Right atrium auricular region (tissue), 2 donors: ENCODE results near the gene TTLL11. TPM values are rescaled to one million over a fixed set of nuclear protein-coding genes. Genes with fewer than 3 reads are reported as not detected.
"Not testable (repeated sequence)": the region's sequence is repeated elsewhere in the genome, so short reads cannot be mapped to it uniquely, and the experiment has no call there.

Source experiments
- DNase-seq: peaks from one replicate; pipeline ENCODE4 v3.0.0-alpha.2; 2019; ENCODE audit warnings: low spot score
- H3K27ac ChIP-seq, 2 donors: fragments of 200-600 bp; sonication (generic); 1 replicate in 1 of 2; 2 replicates in 1 of 2; pipeline ENCODE4 v1.5.1; 2016 to 2019
- H3K27me3 ChIP-seq, 2 donors: fragments of 200-600 bp; sonication (generic); one replicate each; pipeline versions ENCODE4 v1.5.1 to v1.6.0; 2017 to 2019
- H3K36me3 ChIP-seq: fragments of 200-600 bp; sonication (generic); one replicate; pipeline ENCODE4 v1.5.1; 2016
- H3K4me1 ChIP-seq, 2 donors: fragments of 200-600 bp; sonication (generic); one replicate each; pipeline versions ENCODE4 v1.5.1 to v1.6.0; 2017 to 2019
- H3K4me3 ChIP-seq, 2 donors: fragments of 200-600 bp; sonication (generic); 1 replicate in 1 of 2; 2 replicates in 1 of 2; pipeline ENCODE4 v1.5.1; 2017 to 2019; ENCODE audit warnings: mild to moderate bottlenecking in 1 of 2, moderate library complexity in 1 of 2
- H3K9me3 ChIP-seq, 2 donors: fragments of 200-600 bp; sonication (generic); one replicate each; pipeline ENCODE4 v1.5.1; 2019
- total RNA-seq, 2 donors: library from RNA; depleted of rRNA; stranded (reverse); fragments of >200 nt; gene quantifications; one replicate each; pipeline ENCODE4 v1.1.0, GENCODE V29; 2016
- TF ChIP-seq, protein P1 (sequence below), 2 donors: fragments of 200-600 bp; sonication (generic); IDR thresholded peaks; one replicate each; pipeline ENCODE4 v1.5.1; 2019; ENCODE audit warnings: antibody characterized with exemption in 2 of 2

TTLL11 gene
- total RNA-seq, 2 donors from 2014 or later, result 5.9 to 7.8 TPM

DNA sequence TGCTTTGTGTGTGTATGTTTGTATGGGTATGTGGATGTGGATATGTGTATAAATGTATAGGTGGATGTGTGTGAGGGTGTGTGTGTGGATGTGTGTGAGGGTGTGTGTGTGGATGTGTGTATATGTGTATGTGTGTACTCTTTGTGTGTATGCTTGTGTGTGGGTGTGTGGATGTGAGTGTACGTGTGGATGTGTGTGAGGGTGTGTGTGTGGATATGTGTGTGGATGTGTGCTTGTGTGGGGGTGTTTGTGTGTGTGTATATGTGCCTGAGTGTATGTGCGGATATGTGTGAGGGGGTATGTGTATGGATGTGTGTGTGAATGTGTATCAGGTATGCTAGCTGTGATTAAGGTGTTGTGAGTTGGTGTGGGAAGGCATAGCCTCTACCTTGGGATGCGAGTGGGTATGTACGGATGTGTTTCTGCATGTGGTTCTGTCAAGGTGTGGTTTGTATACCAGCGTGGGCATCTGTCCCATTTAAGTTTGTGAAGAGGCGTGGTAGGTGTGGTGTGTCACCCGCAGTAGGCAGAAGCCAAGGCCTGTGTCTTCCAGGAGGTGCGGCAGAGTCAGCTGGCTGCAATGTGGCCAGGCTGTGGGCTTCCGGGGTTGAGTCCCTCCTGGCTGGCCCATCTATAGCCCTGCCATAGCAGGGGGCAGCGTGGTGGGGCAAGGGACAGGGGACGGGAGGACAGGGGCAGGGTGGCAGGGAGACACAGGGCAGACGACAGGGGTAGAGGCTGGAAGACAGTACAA is 285.9 kb downstream of the TTLL11 start:
- TF ChIP-seq, protein P1, sequence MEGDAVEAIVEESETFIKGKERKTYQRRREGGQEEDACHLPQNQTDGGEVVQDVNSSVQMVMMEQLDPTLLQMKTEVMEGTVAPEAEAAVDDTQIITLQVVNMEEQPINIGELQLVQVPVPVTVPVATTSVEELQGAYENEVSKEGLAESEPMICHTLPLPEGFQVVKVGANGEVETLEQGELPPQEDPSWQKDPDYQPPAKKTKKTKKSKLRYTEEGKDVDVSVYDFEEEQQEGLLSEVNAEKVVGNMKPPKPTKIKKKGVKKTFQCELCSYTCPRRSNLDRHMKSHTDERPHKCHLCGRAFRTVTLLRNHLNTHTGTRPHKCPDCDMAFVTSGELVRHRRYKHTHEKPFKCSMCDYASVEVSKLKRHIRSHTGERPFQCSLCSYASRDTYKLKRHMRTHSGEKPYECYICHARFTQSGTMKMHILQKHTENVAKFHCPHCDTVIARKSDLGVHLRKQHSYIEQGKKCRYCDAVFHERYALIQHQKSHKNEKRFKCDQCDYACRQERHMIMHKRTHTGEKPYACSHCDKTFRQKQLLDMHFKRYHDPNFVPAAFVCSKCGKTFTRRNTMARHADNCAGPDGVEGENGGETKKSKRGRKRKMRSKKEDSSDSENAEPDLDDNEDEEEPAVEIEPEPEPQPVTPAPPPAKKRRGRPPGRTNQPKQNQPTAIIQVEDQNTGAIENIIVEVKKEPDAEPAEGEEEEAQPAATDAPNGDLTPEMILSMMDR (IDR thresholded peaks at IDR 0.05), result no peak
- Histone ChIP-seq H3K36me3 (no peaks in the 10 kb centered on the region), H3K27ac (no peak overlapping the region), H3K27me3 (no peaks in the 10 kb centered on the region), H3K4me1 (no peaks in the 10 kb centered on the region), H3K9me3 (peaks cover 0 to 14% of the 10 kb centered on the region in 2 donors), H3K4me3 (no peak overlapping the region)
- no peak for DNase-seq

DNA sequence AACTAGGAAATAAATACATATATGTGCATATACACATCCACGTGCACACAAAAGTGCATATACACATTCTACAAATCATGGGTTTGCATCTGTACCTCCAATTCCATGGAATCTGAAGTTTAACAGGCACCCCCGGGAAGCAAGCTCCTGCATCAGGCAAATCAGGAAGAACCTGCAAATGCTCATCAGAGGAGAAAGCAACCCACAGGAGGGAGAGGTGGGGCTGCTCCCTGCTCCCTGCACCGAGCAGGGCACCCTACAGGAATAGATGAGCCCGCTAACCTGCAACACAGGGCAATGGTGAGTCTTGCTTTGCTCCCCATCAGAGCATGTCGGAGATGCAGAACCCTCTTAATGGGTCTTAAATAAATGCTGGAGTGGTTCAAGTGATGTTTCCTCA is 290.4 kb downstream of the TTLL11 start:
- no peaks in the 10 kb centered on the region for H3K27me3 ChIP-seq
- no peak overlapping the region for H3K27ac ChIP-seq
- H3K4me1 ChIP-seq, result no peaks in the 10 kb centered on the region
- no peak for DNase-seq
- H3K36me3 ChIP-seq, result no peaks in the 10 kb centered on the region
- TF ChIP-seq, protein P1 (IDR thresholded peaks at IDR 0.05), result no peak
- peaks cover 0 to 14% of the 10 kb centered on the region in 2 donors for H3K9me3 ChIP-seq
- H3K4me3 ChIP-seq, result no peak overlapping the region

DNA sequence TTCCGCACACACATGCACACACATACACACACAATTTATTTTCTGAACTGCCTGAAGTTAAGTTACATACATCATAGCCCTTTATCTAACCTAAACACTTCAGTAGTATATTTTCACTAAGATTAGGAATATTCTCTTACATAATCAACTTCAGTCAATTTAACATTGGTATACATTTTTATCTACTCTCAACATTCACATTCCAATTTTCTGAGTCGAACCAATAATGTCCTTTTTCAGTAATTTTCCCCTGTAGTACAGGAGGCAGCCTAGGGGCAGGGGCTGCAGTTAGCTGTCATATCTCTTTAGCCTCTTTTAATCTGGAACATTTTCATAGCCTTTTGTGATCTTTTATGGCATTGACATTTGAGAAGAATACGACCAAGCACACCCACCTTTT is 291.5 kb downstream of the TTLL11 start:
- no peaks in the 10 kb centered on the region for H3K36me3 ChIP-seq
- no peak overlapping the region for H3K4me3 ChIP-seq
- no peaks in the 10 kb centered on the region for H3K27me3 ChIP-seq
- no peaks in the 10 kb centered on the region for H3K4me1 ChIP-seq
- H3K27ac ChIP-seq, result no peak overlapping the region
- TF ChIP-seq, protein P1 (IDR thresholded peaks at IDR 0.05), result no peak
- no peak for DNase-seq
- H3K9me3 ChIP-seq, result peaks cover 0 to 14% of the 10 kb centered on the region in 2 donors

DNA sequence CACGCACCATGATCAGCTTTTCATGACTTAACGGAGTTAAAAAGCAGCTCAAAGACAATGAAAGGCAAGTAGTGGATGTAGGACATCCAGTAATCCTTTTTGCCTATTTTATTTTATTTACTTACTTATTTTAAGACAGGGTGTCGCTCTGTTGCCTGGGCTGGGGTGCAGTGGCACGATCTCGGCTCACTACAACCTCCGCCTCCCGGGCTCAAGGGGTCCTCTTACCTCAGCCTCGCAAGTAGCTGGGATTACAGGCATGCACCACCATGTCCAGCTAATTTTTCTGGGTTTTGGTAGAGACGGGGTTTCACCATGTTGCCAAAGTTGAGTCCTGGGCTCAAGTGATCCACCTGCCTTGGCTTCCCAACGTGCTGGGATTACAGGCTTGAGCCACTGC is 292.7 kb downstream of the TTLL11 start:
- no peak overlapping the region for H3K27ac ChIP-seq
- no peaks in the 10 kb centered on the region for H3K4me1 ChIP-seq
- H3K4me3 ChIP-seq, result no peak overlapping the region
- DNase-seq, result no peak
- H3K27me3 ChIP-seq, result no peaks in the 10 kb centered on the region
- H3K36me3 ChIP-seq, result no peaks in the 10 kb centered on the region
- TF ChIP-seq, protein P1 (IDR thresholded peaks at IDR 0.05), result no peak
- H3K9me3 ChIP-seq, result peaks cover 0 to 14% of the 10 kb centered on the region in 2 donors

DNA sequence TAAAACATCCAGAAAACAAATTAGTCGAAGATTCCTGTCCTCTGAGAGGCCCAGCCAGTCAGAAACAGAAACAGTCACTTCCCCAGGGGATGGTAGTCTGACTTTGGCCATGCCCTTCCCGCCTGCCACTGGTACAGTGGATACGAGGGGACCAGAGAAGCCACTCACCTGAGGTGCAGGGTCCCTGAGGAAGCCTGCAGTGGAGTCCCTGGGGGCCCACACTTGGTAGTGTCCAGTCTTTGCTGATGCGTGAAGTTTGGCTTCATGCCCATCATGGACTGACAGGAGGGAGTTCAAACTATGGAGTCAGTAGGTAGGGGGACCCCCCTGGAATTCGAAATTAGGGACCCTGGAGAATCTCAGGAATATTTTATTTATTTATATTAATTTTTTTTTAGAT is 294.2 kb downstream of the TTLL11 start:
- no peak for DNase-seq
- peaks cover 0 to 1% of the 10 kb centered on the region in 2 donors for H3K9me3 ChIP-seq
- H3K4me1 ChIP-seq, result no peaks in the 10 kb centered on the region
- H3K36me3 ChIP-seq, result no peaks in the 10 kb centered on the region
- TF ChIP-seq, protein P1 (IDR thresholded peaks at IDR 0.05), result no peak
- no peak overlapping the region for H3K4me3 ChIP-seq
- H3K27me3 ChIP-seq, result no peaks in the 10 kb centered on the region
- no peak overlapping the region for H3K27ac ChIP-seq

DNA sequence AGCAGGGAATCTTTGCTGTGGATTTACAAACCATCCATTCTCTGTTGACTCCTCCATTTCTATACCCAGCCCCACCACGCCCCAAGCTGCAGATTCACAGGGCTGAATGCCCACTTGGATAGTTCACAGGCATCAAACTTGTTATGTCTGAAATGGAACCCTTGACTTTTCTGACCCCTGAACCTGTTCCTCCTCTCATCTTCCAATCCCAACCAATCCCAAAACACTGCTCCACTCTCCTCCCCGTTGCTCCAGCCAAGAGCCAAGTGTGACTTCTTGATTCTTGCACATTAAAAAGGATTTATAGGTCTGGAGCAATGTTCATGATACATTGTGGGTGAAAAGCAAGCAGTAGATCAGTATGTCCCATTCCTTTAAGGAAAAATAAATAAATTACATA is 296.0 kb downstream of the TTLL11 start:
- no peak overlapping the region for H3K27ac ChIP-seq
- no peak overlapping the region for H3K4me3 ChIP-seq
- no peaks in the 10 kb centered on the region for H3K9me3 ChIP-seq
- no peak for DNase-seq
- H3K36me3 ChIP-seq, result no peaks in the 10 kb centered on the region
- no peaks in the 10 kb centered on the region for H3K27me3 ChIP-seq
- H3K4me1 ChIP-seq, result no peaks in the 10 kb centered on the region
- TF ChIP-seq, protein P1 (IDR thresholded peaks at IDR 0.05), result no peak

DNA sequence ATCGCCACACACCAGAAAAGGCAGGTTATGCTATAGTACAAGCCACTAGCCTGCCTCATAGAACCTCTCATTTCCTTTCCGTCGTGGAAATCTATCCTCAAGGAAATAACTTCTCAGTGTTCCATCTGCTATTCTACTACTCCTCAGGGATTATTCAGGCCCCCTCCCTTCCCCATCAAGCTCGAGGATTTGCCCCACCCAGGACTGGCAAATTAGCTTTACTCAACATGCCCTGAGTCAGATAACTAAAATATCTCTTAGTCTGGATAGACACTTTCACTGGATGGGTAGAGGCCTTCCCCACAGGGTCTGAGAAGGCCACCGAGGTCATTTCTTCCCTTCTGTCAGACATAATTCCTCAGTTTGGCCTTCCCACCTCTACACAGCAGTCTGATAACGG is 298.8 kb downstream of the TTLL11 start:
- not testable (repeated sequence) for H3K9me3 ChIP-seq, H3K27ac ChIP-seq, H3K4me3 ChIP-seq, H3K4me1 ChIP-seq, H3K36me3 ChIP-seq, H3K27me3 ChIP-seq, DNase-seq

DNA sequence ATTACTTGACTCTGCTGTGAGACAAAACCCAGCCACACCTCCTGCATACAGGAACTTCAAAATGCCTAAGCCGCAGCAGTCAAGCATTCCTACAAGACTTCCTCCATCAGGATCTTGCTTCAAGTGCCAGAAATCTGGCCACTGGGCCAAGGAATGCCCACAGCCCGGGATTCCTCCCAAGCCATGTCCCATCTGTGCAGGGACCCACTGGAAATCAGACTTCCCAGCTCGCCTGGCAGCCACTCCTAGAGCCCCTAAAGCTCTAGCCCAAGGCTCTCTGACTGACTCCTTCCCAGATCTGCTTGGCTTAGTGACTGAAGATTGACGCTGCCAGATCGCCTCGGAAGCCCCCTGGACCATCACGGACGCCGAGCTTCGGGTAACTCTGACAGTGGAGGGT is 300.6 kb downstream of the TTLL11 start:
- not testable (repeated sequence) for H3K4me1 ChIP-seq, H3K4me3 ChIP-seq, H3K27ac ChIP-seq, DNase-seq, H3K9me3 ChIP-seq, H3K27me3 ChIP-seq, H3K36me3 ChIP-seq
